ENCODE results near the gene PSMB7. TPM values are rescaled to one million over a fixed set of nuclear protein-coding genes. Genes with fewer than 3 reads are reported as not detected.
A peak's percentile ranks its signal among the peaks of the same experiment; 100 is the strongest.

Gene PSMB7
- total and polyA plus RNA-seq, 11 donors: 149 to 281 (median 176) TPM

GRCh38 chr9:124308606-124309491 lies 106.4 kb downstream of the PSMB7 start:
- intact Hi-C loops (cut with DNase I): no loop called here

GRCh38 chr9:124307379-124308030 lies 107.7 kb downstream of the PSMB7 start:
- DNase-seq: peak in 1 of 5 donors; percentile 47
- no peak for TF ChIP-seq CTCF (IDR thresholded peaks at IDR 0.05)
- no peak for TF ChIP-seq POLR2A (IDR thresholded peaks at IDR 0.05)
- WGBS, 4 donors: 81 to 90% (median 88%) methylated on average over 23 to 24 of the region's 24 CpGs
- intact Hi-C loops (cut with DNase I): no loop called here
- H3K27me3 ChIP-seq: no peaks in the 10 kb centered on the region
- peaks cover 0 to 60% (median 1%) of the 10 kb centered on the region in 9 donors for H3K36me3 ChIP-seq
- peaks cover 0 to 9% (median 0%) of the 10 kb centered on the region in 12 donors for H3K4me1 ChIP-seq
- H3K4me3 ChIP-seq: no peak overlapping the region
- no peaks in the 10 kb centered on the region for H3K9me3 ChIP-seq
- no peak overlapping the region for H3K27ac ChIP-seq
- no peak for ATAC-seq

More at GRCh38 chr9:124308606-124309491, 106.4 kb downstream of the PSMB7 start:
- Histone ChIP-seq H3K27ac (peak overlapping the region in 1 of 12 donors; percentile 14), H3K36me3 (peaks cover 0 to 60% (median 0%) of the 10 kb centered on the region in 9 donors), H3K4me3 (no peak overlapping the region), H3K4me1 (peaks cover 0 to 9% (median 0%) of the 10 kb centered on the region in 12 donors), H3K9me3 (no peaks in the 10 kb centered on the region), H3K27me3 (no peaks in the 10 kb centered on the region)
- 95 to 97% (median 96%) methylated on average over 13 to 21 of the region's 21 CpGs for WGBS, 4 donors
- ATAC-seq (no peak), DNase-seq (no peak)
- no peak for TF ChIP-seq POLR2A (IDR thresholded peaks at IDR 0.05)

- peaks cover 0 to 9% (median 0%) of the 10 kb centered on the region in 12 donors for H3K4me1 ChIP-seq
- TF ChIP-seq CTCF (IDR thresholded peaks at IDR 0.05) (no peak), POLR2A (IDR thresholded peaks at IDR 0.05) (no peak)
- ATAC-seq (no peak), DNase-seq (peak in 1 of 5 donors; percentile 40)
- H3K27ac ChIP-seq: no peak overlapping the region
- intact Hi-C loops (cut with DNase I): no loop called here
- H3K36me3 ChIP-seq: peaks cover 0 to 61% (median 0%) of the 10 kb centered on the region in 9 donors
- H3K27me3 ChIP-seq: no peaks in the 10 kb centered on the region
- WGBS, 4 donors: 73 to 85% (median 79%) methylated on average over 13 of the region's 13 CpGs
- H3K4me3 ChIP-seq: no peak overlapping the region
- no peaks in the 10 kb centered on the region for H3K9me3 ChIP-seq
Observed at GRCh38 chr9:124306098-124306735, 109.0 kb downstream of the PSMB7 start.

- Histone ChIP-seq H3K36me3 (peaks cover 0 to 44% (median 0%) of the 10 kb centered on the region in 9 donors), H3K4me3 (no peak overlapping the region), H3K4me1 (peaks cover 0 to 9% (median 0%) of the 10 kb centered on the region in 12 donors), H3K9me3 (no peaks in the 10 kb centered on the region), H3K27ac (no peak overlapping the region), H3K27me3 (no peaks in the 10 kb centered on the region)
- WGBS, 4 donors: 94 to 95% (median 95%) methylated on average over 8 of the region's 8 CpGs
- TF ChIP-seq POLR2A (IDR thresholded peaks at IDR 0.05): no peak
- no peak for TF ChIP-seq CTCF (IDR thresholded peaks at IDR 0.05)
- ATAC-seq: no peak
- no peak for DNase-seq
- intact Hi-C loops (cut with DNase I): no loop called here
Observed at GRCh38 chr9:124304285-124304684, 111.0 kb downstream of the PSMB7 start.

Measured in heart left ventricle (tissue), 16 donors.